Kidney epithelial cell (primary cell): ENCODE data around the gene C1orf94. TPM values are rescaled to one million over a fixed set of nuclear protein-coding genes. Genes with fewer than 3 reads are reported as not detected.

Experiments
- DNase-seq: peaks from one replicate; pipeline ENCODE4 v3.0.0-alpha.2; 2010; ENCODE audit warnings: low read depth
- H3K27me3 ChIP-seq: 2 replicates; pipeline ENCODE4 v1.6.0; 2011; ENCODE audit warnings: low read length; ENCODE audit not compliant: control insufficient read depth, insufficient read depth
- H3K36me3 ChIP-seq: 2 replicates; pipeline ENCODE4 v1.5.1; 2011; ENCODE audit warnings: low read length; ENCODE audit not compliant: control insufficient read depth, insufficient read depth
- H3K4me3 ChIP-seq: 2 replicates; pipeline ENCODE4 v1.5.1; 2011; ENCODE audit warnings: low read depth, mild to moderate bottlenecking, control low read depth, low read length
- CTCF ChIP-seq: IDR thresholded peaks from 2 replicates; pipeline ENCODE4 v1.5.1; 2011; ENCODE audit warnings: mild to moderate bottlenecking, moderate library complexity, low read length, control low read depth, inconsistent platforms; ENCODE audit not compliant: insufficient read depth, poor library complexity, severe bottlenecking
- total RNA-seq: library from RNA; depleted of rRNA; stranded (reverse); fragments of >200 nt; gene quantifications from 2 replicates; pipeline ENCODE4 v1.2.3, GENCODE V29; 2015

C1orf94 gene
- total RNA-seq, 1 donor from 2014 or later = not detected

- Histone ChIP-seq H3K4me3 (no peak overlapping the region), H3K27me3 (no peaks in the 10 kb centered on the region), H3K36me3 (no peaks in the 10 kb centered on the region)
- no peak for DNase-seq
- TF ChIP-seq CTCF = no peak
These were observed 45.1 kb upstream of the C1orf94 start for GRCh38 chr1:34131396-34132160.

- Histone ChIP-seq H3K27me3 (no peaks in the 10 kb centered on the region), H3K36me3 (no peaks in the 10 kb centered on the region), H3K4me3 (no peak overlapping the region)
- no peak for DNase-seq
- TF ChIP-seq CTCF = no peak
These were observed 44.6 kb upstream of the C1orf94 start for GRCh38 chr1:34132161-34132420.

GRCh38 chr1:34137411-34137810 is 39.3 kb upstream of the C1orf94 start:
- H3K36me3 ChIP-seq = no peaks in the 10 kb centered on the region
- no peaks in the 10 kb centered on the region for H3K27me3 ChIP-seq
- no peak for DNase-seq
- no peak overlapping the region for H3K4me3 ChIP-seq
- no peak for TF ChIP-seq CTCF

GRCh38 chr1:34140011-34140676 is 36.6 kb upstream of the C1orf94 start:
- no peak for DNase-seq
- Histone ChIP-seq H3K36me3 (no peaks in the 10 kb centered on the region), H3K4me3 (no peak overlapping the region), H3K27me3 (no peaks in the 10 kb centered on the region)
- no peak for TF ChIP-seq CTCF

- no peaks in the 10 kb centered on the region for H3K36me3 ChIP-seq
- no peak for TF ChIP-seq CTCF
- H3K27me3 ChIP-seq = no peaks in the 10 kb centered on the region
- no peak overlapping the region for H3K4me3 ChIP-seq
- no peak for DNase-seq
These were observed 32.7 kb upstream of the C1orf94 start for GRCh38 chr1:34143975-34144374.

GRCh38 chr1:34144766-34145165 is 31.9 kb upstream of the C1orf94 start:
- Histone ChIP-seq H3K4me3 (no peak overlapping the region), H3K36me3 (no peaks in the 10 kb centered on the region), H3K27me3 (no peaks in the 10 kb centered on the region)
- DNase-seq = no peak
- TF ChIP-seq CTCF = no peak
